Body of pancreas (tissue), 4 donors: ENCODE results near the gene KLRB1. TPM values are rescaled to one million over a fixed set of nuclear protein-coding genes. Genes with fewer than 3 reads are reported as not detected.
"Not testable (repeated sequence)": the region's sequence is repeated elsewhere in the genome, so short reads cannot be mapped to it uniquely, and the experiment has no call there.

ENCODE experiments used
- ATAC-seq: fragments of 150-250 bp; one replicate; pipeline ENCODE4 v1.9.1; 2016
- DNase-seq, 4 donors: peaks; one replicate each; pipeline ENCODE4 v3.0.0-alpha.2; 2019
- H3K27ac ChIP-seq, 4 donors: fragments of 200-600 bp; sonication (generic); 1 replicate in 3 of 4; 2 replicates in 1 of 4; pipeline versions ENCODE4 v1.5.1 to v1.6.1; 2016 to 2019; ENCODE audit warnings: mild to moderate bottlenecking in 1 of 4, mixed read lengths in 1 of 4, moderate library complexity in 1 of 4
- H3K27me3 ChIP-seq, 2 donors: fragments of 200-600 bp; sonication (generic); one replicate each; pipeline ENCODE4 v1.6.0; 2016; ENCODE audit warnings: mild to moderate bottlenecking in 1 of 2
- H3K36me3 ChIP-seq, 2 donors: fragments of 200-600 bp; sonication (generic); replicated peaks in 1 of 2; 2 replicates each; pipeline ENCODE4 v1.5.1; 2016; ENCODE audit warnings: low read depth in 2 of 2; ENCODE audit not compliant: insufficient read depth in 1 of 2
- H3K4me1 ChIP-seq: fragments of 200-600 bp; sonication (generic); one replicate; pipeline ENCODE4 v1.6.0; 2016
- H3K4me3 ChIP-seq, 2 donors: fragments of 200-600 bp; sonication (generic); 1 replicate in 1 of 2; 2 replicates in 1 of 2; pipeline ENCODE4 v1.5.1; 2016 to 2019
- H3K9me3 ChIP-seq, 3 donors: fragments of 200-600 bp; sonication (generic); 1 replicate in 2 of 3; 2 replicates in 1 of 3; pipeline ENCODE4 v1.5.1; 2016
- CTCF ChIP-seq, 7 experiments: fragments of 450-650 bp in 4 of 7; fragments of 200-600 bp in 3 of 7; sonication (generic) in 3 of 7; IDR thresholded peaks; one replicate each; pipeline ENCODE4 v1.5.1; 2016 to 2019; ENCODE audit warnings: antibody characterized with exemption in 7 of 7
- POLR2A ChIP-seq, 3 donors: fragments of 450-650 bp; IDR thresholded peaks; one replicate each; pipeline ENCODE4 v1.6.1; 2016; ENCODE audit warnings: antibody characterized with exemption in 3 of 3, mild to moderate bottlenecking in 2 of 3
- WGBS, 2 donors: methylation state at CpG; one replicate each; pipeline ENCODE4 v1.1.5; 2017; 5-methylcytosine and 5-hydroxymethylcytosine counted together
- intact Hi-C: fragments of 100-400 bp; cut with DNase I; formaldehyde crosslinking; loops from one replicate; pipeline ENCODE4 v1.15.1; 2023
- total RNA-seq, 2 donors: library from RNA; depleted of rRNA; stranded (reverse); fragments of >200 nt; gene quantifications; one replicate each; pipeline ENCODE4 v1.1.0, GENCODE V29; 2016

The KLRB1 gene
- total RNA-seq, 2 donors from 2014 or later: 0.26 TPM; not detected in 1

- WGBS, 2 donors: 87% methylated on average over 6 of the region's 6 CpGs
- no peaks in the 10 kb centered on the region for H3K4me1 ChIP-seq
- no peaks in the 10 kb centered on the region for H3K9me3 ChIP-seq
- H3K27me3 ChIP-seq: no peaks in the 10 kb centered on the region
- H3K36me3 ChIP-seq: no peaks in the 10 kb centered on the region
- intact Hi-C loops: no loop called here
- no peak overlapping the region for H3K27ac ChIP-seq
- ATAC-seq (no peak), DNase-seq (no peak)
- H3K4me3 ChIP-seq: no peak overlapping the region
- TF ChIP-seq POLR2A (IDR thresholded peaks at IDR 0.05) (no peak), CTCF (IDR thresholded peaks at IDR 0.05) (no peak)
Observed at GRCh38 chr12:9617124-9617523, 9.4 kb upstream of the KLRB1 start.

- intact Hi-C loops: no loop called here
- ATAC-seq: no peak
- Histone ChIP-seq H3K36me3 (no peaks in the 10 kb centered on the region), H3K4me1 (no peaks in the 10 kb centered on the region), H3K27me3 (no peaks in the 10 kb centered on the region), H3K27ac (no peak overlapping the region), H3K4me3 (no peak overlapping the region), H3K9me3 (no peaks in the 10 kb centered on the region)
- WGBS, 2 donors: 41 to 57% methylated on average over 5 of the region's 5 CpGs
- TF ChIP-seq CTCF (IDR thresholded peaks at IDR 0.05) (no peak), POLR2A (IDR thresholded peaks at IDR 0.05) (no peak)
- no peak for DNase-seq
Observed at GRCh38 chr12:9615420-9616136, 7.9 kb upstream of the KLRB1 start.

GRCh38 chr12:9610606-9611005, 2.9 kb upstream of the KLRB1 start:
- H3K27me3 ChIP-seq, H3K4me3 ChIP-seq, intact Hi-C loops, H3K4me1 ChIP-seq, DNase-seq, H3K27ac ChIP-seq, ATAC-seq, H3K36me3 ChIP-seq, H3K9me3 ChIP-seq: not testable (repeated sequence)
- WGBS, 2 donors: 93 to 97% methylated on average over 3 to 5 of the region's 5 CpGs

GRCh38 chr12:9606736-9607372, 862 bp downstream of the KLRB1 start:
- Histone ChIP-seq H3K9me3 (no peaks in the 10 kb centered on the region), H3K27ac (no peak overlapping the region), H3K36me3 (no peaks in the 10 kb centered on the region), H3K4me3 (no peak overlapping the region), H3K27me3 (no peaks in the 10 kb centered on the region), H3K4me1 (no peaks in the 10 kb centered on the region)
- ATAC-seq: no peak
- WGBS, 2 donors: 74 to 90% methylated on average over 4 of the region's 4 CpGs
- intact Hi-C loops: no loop called here
- no peak for TF ChIP-seq CTCF (IDR thresholded peaks at IDR 0.05)
- TF ChIP-seq POLR2A (IDR thresholded peaks at IDR 0.05): no peak
- no peak for DNase-seq

- H3K27me3 ChIP-seq: no peaks in the 10 kb centered on the region
- H3K4me1 ChIP-seq: no peaks in the 10 kb centered on the region
- H3K27ac ChIP-seq: no peak overlapping the region
- DNase-seq (no peak), ATAC-seq (no peak)
- H3K4me3 ChIP-seq: no peak overlapping the region
- 69 to 83% methylated on average over 3 of the region's 3 CpGs for WGBS, 2 donors
- no peaks in the 10 kb centered on the region for H3K9me3 ChIP-seq
- intact Hi-C loops: no loop called here
- no peak for TF ChIP-seq CTCF (IDR thresholded peaks at IDR 0.05)
- TF ChIP-seq POLR2A (IDR thresholded peaks at IDR 0.05): no peak
- no peaks in the 10 kb centered on the region for H3K36me3 ChIP-seq
Observed at GRCh38 chr12:9606247-9606646, 1.5 kb downstream of the KLRB1 start.
